RCC 7860 (cell line): ENCODE data around the gene ASIC3.

Source experiments
- DNase-seq: peaks from one replicate; pipeline ENCODE4 v3.0.0-alpha.2; 2015; ENCODE audit warnings: low spot score
- FAIRE-seq: peaks from 2 replicates; lab custom pipeline; 2012; peaks lifted over from hg19 to GRCh38; lab: Jason Lieb, UNC

Gene ASIC3

GRCh38 chr7:151100921-151101320 lies 52.6 kb downstream of the ASIC3 start:
- DNase-seq (no peak), FAIRE-seq (no peak)

GRCh38 chr7:151101621-151102396 lies 53.5 kb downstream of the ASIC3 start:
- DNase-seq: no peak
- FAIRE-seq: no peak
